Neural crest cell (in vitro differentiated cells): ENCODE measurements around the gene RLF. TPM values are rescaled to one million over a fixed set of nuclear protein-coding genes. Genes with fewer than 3 reads are reported as not detected.

Experiments used
- DNase-seq: peaks from one replicate; pipeline ENCODE4 v3.0.0; 2021; ENCODE audit warnings: low read depth, mixed read lengths, low spot score
- H3K27ac Mint-ChIP-seq: one replicate; pipeline ENCODE4 v1.8.0; 2021; ENCODE audit warnings: mild to moderate bottlenecking, mixed read lengths; ENCODE audit not compliant: unreplicated experiment
- H3K27me3 Mint-ChIP-seq: 2 replicates; pipeline ENCODE4 v1.8.0; 2021; ENCODE audit warnings: low read depth, mild to moderate bottlenecking, mixed read lengths
- H3K36me3 Mint-ChIP-seq: 2 replicates; pipeline ENCODE4 v1.8.0; 2021; ENCODE audit warnings: low read depth, mild to moderate bottlenecking, mixed read lengths
- H3K4me1 Mint-ChIP-seq: 2 replicates; pipeline ENCODE4 v1.8.0; 2021; ENCODE audit warnings: mixed read lengths
- H3K4me3 Mint-ChIP-seq: one replicate; pipeline ENCODE4 v1.8.0; 2021; ENCODE audit warnings: mild to moderate bottlenecking, mixed read lengths
- H3K9me3 Mint-ChIP-seq: 2 replicates; pipeline ENCODE4 v1.8.0; 2021; ENCODE audit warnings: mixed read lengths
- CTCF ChIP-seq: fragments of 200-600 bp; sonication (generic); conservative IDR thresholded peaks from 2 replicates; pipeline ENCODE4 v1.5.0; 2021; ENCODE audit warnings: antibody characterized with exemption, mild to moderate bottlenecking
- total RNA-seq: library from RNA; stranded (reverse); gene quantifications from 2 replicates; pipeline ENCODE4 v1.2.1, GENCODE V29; 2021

Gene RLF
- total RNA-seq, 1 donor from 2014 or later: 24.0 TPM

GRCh38 chr1:40160806-40161124 is 422 bp upstream of the RLF start:
- Mint-ChIP-seq H3K27ac (peak overlapping the region; percentile 95), H3K36me3 (no peaks in the 10 kb centered on the region), H3K27me3 (peaks cover 4% of the 10 kb centered on the region), H3K4me3 (no peak overlapping the region), H3K9me3 (no peaks in the 10 kb centered on the region), H3K4me1 (peaks cover 6% of the 10 kb centered on the region)
- no peak for TF ChIP-seq CTCF
- DNase-seq: no peak

DNA sequence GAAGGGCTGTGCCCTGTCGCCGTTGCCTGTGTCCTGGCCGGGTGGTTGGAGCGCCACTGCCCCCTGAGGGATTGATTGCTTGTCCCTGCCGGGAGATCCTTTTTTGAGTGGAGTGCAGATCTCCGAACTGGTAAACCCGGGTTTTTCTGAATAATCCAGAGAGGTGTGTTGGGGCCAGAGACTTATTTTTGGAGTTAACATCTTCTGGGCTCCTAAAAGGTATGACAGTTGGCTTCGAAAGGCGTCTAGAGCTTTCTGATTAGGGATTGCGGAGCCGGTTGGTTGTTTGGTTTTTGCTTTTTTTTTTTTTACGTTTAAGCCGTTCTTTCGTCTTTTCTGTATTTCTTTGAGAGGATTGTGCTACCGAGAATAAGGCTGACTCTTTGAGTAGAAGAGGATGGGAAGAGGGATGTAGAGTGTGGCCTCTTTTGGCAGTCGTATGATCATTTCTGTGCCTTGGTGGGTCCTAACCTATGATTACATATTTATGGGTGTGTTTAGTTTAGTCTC is 756 bp downstream of the RLF start:
- Mint-ChIP-seq H3K4me3 (no peak overlapping the region), H3K27ac (no peak overlapping the region)
- TF ChIP-seq CTCF: peak; percentile 10

GRCh38 chr1:40162753-40163441 is 1.7 kb downstream of the RLF start:
- H3K27me3 Mint-ChIP-seq: peaks cover 4% of the 10 kb centered on the region
- H3K36me3 Mint-ChIP-seq: no peaks in the 10 kb centered on the region
- H3K9me3 Mint-ChIP-seq: no peaks in the 10 kb centered on the region
- no peak for DNase-seq
- peaks cover 6% of the 10 kb centered on the region for H3K4me1 Mint-ChIP-seq
- H3K4me3 Mint-ChIP-seq: no peak overlapping the region
- H3K27ac Mint-ChIP-seq: no peak overlapping the region
- TF ChIP-seq CTCF: no peak

More for the DNA sequence above, 756 bp downstream of the RLF start:
- DNase-seq: no peak
- Mint-ChIP-seq H3K4me1 (peaks cover 6% of the 10 kb centered on the region), H3K9me3 (no peaks in the 10 kb centered on the region), H3K27me3 (peaks cover 4% of the 10 kb centered on the region), H3K36me3 (no peaks in the 10 kb centered on the region)

GRCh38 chr1:40167317-40167716 is 6.1 kb downstream of the RLF start:
- no peak overlapping the region for H3K4me3 Mint-ChIP-seq
- no peaks in the 10 kb centered on the region for H3K4me1 Mint-ChIP-seq
- DNase-seq: no peak
- H3K27me3 Mint-ChIP-seq: no peaks in the 10 kb centered on the region
- H3K36me3 Mint-ChIP-seq: no peaks in the 10 kb centered on the region
- H3K27ac Mint-ChIP-seq: no peak overlapping the region
- no peaks in the 10 kb centered on the region for H3K9me3 Mint-ChIP-seq
- TF ChIP-seq CTCF: no peak

GRCh38 chr1:40171036-40171435 is 9.8 kb downstream of the RLF start:
- no peak for TF ChIP-seq CTCF
- Mint-ChIP-seq H3K4me1 (peaks cover 3% of the 10 kb centered on the region), H3K27me3 (no peaks in the 10 kb centered on the region), H3K4me3 (no peak overlapping the region), H3K27ac (no peak overlapping the region), H3K36me3 (no peaks in the 10 kb centered on the region), H3K9me3 (peaks cover 2% of the 10 kb centered on the region)
- no peak for DNase-seq
